Loucy (cell line): ENCODE results near the gene TCAIM.

Experiments
- H2AFZ ChIP-seq: fragments of 200-600 bp; sonication (generic); 2 replicates; pipeline ENCODE4 v1.6.0; 2016; ENCODE audit warnings: antibody characterized with exemption, mild to moderate bottlenecking, low read length, moderate library complexity
- H3F3A ChIP-seq: fragments of 200-600 bp; 2 replicates; pipeline ENCODE4 v1.6.0; 2016; ENCODE audit warnings: antibody characterized with exemption, low read depth, mild to moderate bottlenecking
- H3K27me3 ChIP-seq: fragments of 200-600 bp; sonication (generic); 2 replicates; pipeline ENCODE4 v1.6.1; 2014; ENCODE audit warnings: low read length, mild to moderate bottlenecking; ENCODE audit not compliant: insufficient read depth, poor library complexity, severe bottlenecking
- H3K36me3 ChIP-seq: fragments of 200-600 bp; sonication (generic); 2 replicates; pipeline ENCODE4 v1.6.1; 2016; ENCODE audit warnings: low read length; ENCODE audit not compliant: insufficient read depth
- H3K4me1 ChIP-seq: fragments of 200-600 bp; sonication (generic); 2 replicates; pipeline ENCODE4 v1.5.1; 2014; ENCODE audit warnings: low read length, mild to moderate bottlenecking; ENCODE audit not compliant: insufficient read depth, poor library complexity, severe bottlenecking
- H3K4me2 ChIP-seq: fragments of 200-600 bp; sonication (generic); 2 replicates; pipeline ENCODE4 v1.6.0; 2014; ENCODE audit warnings: antibody characterized with exemption, low read length, low read depth, mild to moderate bottlenecking; ENCODE audit not compliant: poor library complexity, severe bottlenecking
- H3K4me3 ChIP-seq: fragments of 200-600 bp; sonication (generic); 2 replicates; pipeline ENCODE4 v1.5.1; 2014; ENCODE audit warnings: low read length, mild to moderate bottlenecking, mixed read lengths; ENCODE audit not compliant: poor library complexity, severe bottlenecking
- H3K79me2 ChIP-seq: fragments of 200-600 bp; sonication (generic); 2 replicates; pipeline ENCODE4 v1.6.1; 2014; ENCODE audit warnings: low read length; ENCODE audit not compliant: insufficient read depth
- H3K9ac ChIP-seq: fragments of 200-600 bp; sonication (generic); 2 replicates; pipeline ENCODE4 v1.6.0; 2014; ENCODE audit warnings: mild to moderate bottlenecking, low read depth, low read length, moderate library complexity; ENCODE audit not compliant: poor library complexity, severe bottlenecking
- H3K9me2 ChIP-seq: fragments of 200-600 bp; sonication (generic); replicated peaks from 2 replicates; pipeline ENCODE4 v1.6.1; 2016; ENCODE audit warnings: low read depth, low read length, mixed read lengths
- H3K9me3 ChIP-seq: fragments of 200-600 bp; sonication (generic); 2 replicates; pipeline ENCODE4 v1.6.1; 2014; ENCODE audit warnings: mild to moderate bottlenecking, antibody characterized with exemption, low read length, low read depth; ENCODE audit not compliant: insufficient read depth
- H4K20me1 ChIP-seq: fragments of 200-600 bp; sonication (generic); 2 replicates; pipeline ENCODE4 v1.6.0; 2014; ENCODE audit warnings: antibody characterized with exemption, low read length, mild to moderate bottlenecking; ENCODE audit not compliant: insufficient read depth, poor library complexity, severe bottlenecking
- EZH2phosphoT487 ChIP-seq: fragments of 200-600 bp; IDR thresholded peaks from 2 replicates; pipeline ENCODE4 v1.6.1; 2018; ENCODE audit warnings: antibody characterized with exemption, mild to moderate bottlenecking, moderate library complexity, borderline replicate concordance
- TF ChIP-seq, protein P1 (sequence below): fragments of 200-600 bp; sonication (generic); conservative IDR thresholded peaks from 2 replicates; pipeline ENCODE4 v1.5.1; 2014; ENCODE audit warnings: mild to moderate bottlenecking, antibody characterized with exemption, low read length

Gene TCAIM

GRCh38 chr3:44439499-44440295 lies 101.1 kb downstream of the TCAIM start:
- Histone ChIP-seq H3K4me2 (peak overlapping the region; percentile 89), H3K9ac (peak overlapping the region; percentile 81), H3K4me1 (peaks cover 58% of the 10 kb centered on the region), H2AFZ (peak overlapping the region; percentile 39; the same call in 1 of the 2 replicates), H3F3A (peaks cover 22% of the 10 kb centered on the region), H3K79me2 (peaks cover 12% of the 10 kb centered on the region; the same call in 1 of the 2 replicates), H3K9me2 (no peaks in the 10 kb centered on the region; the same call in 1 of the 2 replicates), H3K27me3 (no peaks in the 10 kb centered on the region), H4K20me1 (no peaks in the 10 kb centered on the region), H3K9me3 (no peaks in the 10 kb centered on the region), H3K36me3 (peaks cover 7% of the 10 kb centered on the region; the same call in 1 of the 2 replicates), H3K4me3 (peak overlapping the region; percentile 77)
- TF ChIP-seq, protein P1, sequence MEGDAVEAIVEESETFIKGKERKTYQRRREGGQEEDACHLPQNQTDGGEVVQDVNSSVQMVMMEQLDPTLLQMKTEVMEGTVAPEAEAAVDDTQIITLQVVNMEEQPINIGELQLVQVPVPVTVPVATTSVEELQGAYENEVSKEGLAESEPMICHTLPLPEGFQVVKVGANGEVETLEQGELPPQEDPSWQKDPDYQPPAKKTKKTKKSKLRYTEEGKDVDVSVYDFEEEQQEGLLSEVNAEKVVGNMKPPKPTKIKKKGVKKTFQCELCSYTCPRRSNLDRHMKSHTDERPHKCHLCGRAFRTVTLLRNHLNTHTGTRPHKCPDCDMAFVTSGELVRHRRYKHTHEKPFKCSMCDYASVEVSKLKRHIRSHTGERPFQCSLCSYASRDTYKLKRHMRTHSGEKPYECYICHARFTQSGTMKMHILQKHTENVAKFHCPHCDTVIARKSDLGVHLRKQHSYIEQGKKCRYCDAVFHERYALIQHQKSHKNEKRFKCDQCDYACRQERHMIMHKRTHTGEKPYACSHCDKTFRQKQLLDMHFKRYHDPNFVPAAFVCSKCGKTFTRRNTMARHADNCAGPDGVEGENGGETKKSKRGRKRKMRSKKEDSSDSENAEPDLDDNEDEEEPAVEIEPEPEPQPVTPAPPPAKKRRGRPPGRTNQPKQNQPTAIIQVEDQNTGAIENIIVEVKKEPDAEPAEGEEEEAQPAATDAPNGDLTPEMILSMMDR: no peak
- no peak for TF ChIP-seq EZH2phosphoT487

GRCh38 chr3:44442596-44443309 lies 104.2 kb downstream of the TCAIM start:
- Histone ChIP-seq H3K9me2 (no peaks in the 10 kb centered on the region; the same call in 1 of the 2 replicates), H3K79me2 (peaks cover 4% of the 10 kb centered on the region; the same call in 1 of the 2 replicates), H3K4me3 (no peak overlapping the region), H3K36me3 (peaks cover 34% of the 10 kb centered on the region), H3K4me2 (peak overlapping the region; percentile 23), H3K9ac (peak overlapping the region; percentile 34), H3K4me1 (peaks cover 42% of the 10 kb centered on the region), H3K27me3 (no peaks in the 10 kb centered on the region), H3K9me3 (peaks cover 7% of the 10 kb centered on the region; the same call in 1 of the 2 replicates), H3F3A (peaks cover 22% of the 10 kb centered on the region), H2AFZ (no peak overlapping the region), H4K20me1 (no peaks in the 10 kb centered on the region)
- no peak for TF ChIP-seq EZH2phosphoT487
- TF ChIP-seq, protein P1: no peak

DNA sequence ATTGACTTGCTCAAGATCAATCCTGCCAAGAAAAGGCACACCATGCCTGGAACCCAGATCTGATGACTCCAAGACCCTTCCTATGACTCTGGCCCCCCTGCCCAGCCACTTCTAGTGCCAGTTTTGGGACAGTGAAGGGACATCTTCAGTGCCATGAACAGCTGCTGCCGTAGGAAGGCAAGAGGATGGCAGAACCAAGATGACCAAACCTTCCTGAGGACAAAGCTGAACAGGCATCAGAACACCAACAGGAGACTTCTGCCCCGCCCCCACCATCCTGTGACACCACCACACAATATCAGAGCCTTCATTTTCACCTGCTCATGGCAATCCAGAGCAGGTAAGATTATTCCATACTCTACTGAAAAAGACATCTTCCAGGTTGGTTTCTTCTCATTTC lies 105.9 kb downstream of the TCAIM start:
- Histone ChIP-seq H3K27me3 (no peaks in the 10 kb centered on the region), H3K9me3 (peaks cover 7% of the 10 kb centered on the region; the same call in 1 of the 2 replicates), H3K36me3 (peaks cover 51% of the 10 kb centered on the region), H3K4me3 (no peak overlapping the region), H3K79me2 (no peaks in the 10 kb centered on the region; the same call in 1 of the 2 replicates), H3K9ac (no peak overlapping the region), H4K20me1 (no peaks in the 10 kb centered on the region), H3K9me2 (no peaks in the 10 kb centered on the region; the same call in 1 of the 2 replicates), H3F3A (peaks cover 16% of the 10 kb centered on the region), H2AFZ (no peak overlapping the region), H3K4me1 (peaks cover 36% of the 10 kb centered on the region), H3K4me2 (no peak overlapping the region)
- TF ChIP-seq EZH2phosphoT487: no peak
- TF ChIP-seq, protein P1: no peak
